Loucy (cell line): ENCODE data around the gene TAB2.

Experiments used
- H2AFZ ChIP-seq: fragments of 200-600 bp; sonication (generic); 2 replicates; pipeline ENCODE4 v1.6.0; 2016; ENCODE audit warnings: antibody characterized with exemption, mild to moderate bottlenecking, low read length, moderate library complexity
- H3F3A ChIP-seq: fragments of 200-600 bp; 2 replicates; pipeline ENCODE4 v1.6.0; 2016; ENCODE audit warnings: antibody characterized with exemption, low read depth, mild to moderate bottlenecking
- H3K27me3 ChIP-seq: fragments of 200-600 bp; sonication (generic); 2 replicates; pipeline ENCODE4 v1.6.1; 2014; ENCODE audit warnings: low read length, mild to moderate bottlenecking; ENCODE audit not compliant: insufficient read depth, poor library complexity, severe bottlenecking
- H3K36me3 ChIP-seq: fragments of 200-600 bp; sonication (generic); 2 replicates; pipeline ENCODE4 v1.6.1; 2016; ENCODE audit warnings: low read length; ENCODE audit not compliant: insufficient read depth
- H3K4me1 ChIP-seq: fragments of 200-600 bp; sonication (generic); 2 replicates; pipeline ENCODE4 v1.5.1; 2014; ENCODE audit warnings: low read length, mild to moderate bottlenecking; ENCODE audit not compliant: insufficient read depth, poor library complexity, severe bottlenecking
- H3K4me2 ChIP-seq: fragments of 200-600 bp; sonication (generic); 2 replicates; pipeline ENCODE4 v1.6.0; 2014; ENCODE audit warnings: antibody characterized with exemption, low read length, low read depth, mild to moderate bottlenecking; ENCODE audit not compliant: poor library complexity, severe bottlenecking
- H3K4me3 ChIP-seq: fragments of 200-600 bp; sonication (generic); 2 replicates; pipeline ENCODE4 v1.5.1; 2014; ENCODE audit warnings: low read length, mild to moderate bottlenecking, mixed read lengths; ENCODE audit not compliant: poor library complexity, severe bottlenecking
- H3K79me2 ChIP-seq: fragments of 200-600 bp; sonication (generic); 2 replicates; pipeline ENCODE4 v1.6.1; 2014; ENCODE audit warnings: low read length; ENCODE audit not compliant: insufficient read depth
- H3K9ac ChIP-seq: fragments of 200-600 bp; sonication (generic); 2 replicates; pipeline ENCODE4 v1.6.0; 2014; ENCODE audit warnings: mild to moderate bottlenecking, low read depth, low read length, moderate library complexity; ENCODE audit not compliant: poor library complexity, severe bottlenecking
- H3K9me2 ChIP-seq: fragments of 200-600 bp; sonication (generic); replicated peaks from 2 replicates; pipeline ENCODE4 v1.6.1; 2016; ENCODE audit warnings: low read depth, low read length, mixed read lengths
- H3K9me3 ChIP-seq: fragments of 200-600 bp; sonication (generic); 2 replicates; pipeline ENCODE4 v1.6.1; 2014; ENCODE audit warnings: mild to moderate bottlenecking, antibody characterized with exemption, low read length, low read depth; ENCODE audit not compliant: insufficient read depth
- H4K20me1 ChIP-seq: fragments of 200-600 bp; sonication (generic); 2 replicates; pipeline ENCODE4 v1.6.0; 2014; ENCODE audit warnings: antibody characterized with exemption, low read length, mild to moderate bottlenecking; ENCODE audit not compliant: insufficient read depth, poor library complexity, severe bottlenecking
- EZH2phosphoT487 ChIP-seq: fragments of 200-600 bp; IDR thresholded peaks from 2 replicates; pipeline ENCODE4 v1.6.1; 2018; ENCODE audit warnings: antibody characterized with exemption, mild to moderate bottlenecking, moderate library complexity, borderline replicate concordance
- TF ChIP-seq, protein P1 (sequence below): fragments of 200-600 bp; sonication (generic); conservative IDR thresholded peaks from 2 replicates; pipeline ENCODE4 v1.5.1; 2014; ENCODE audit warnings: mild to moderate bottlenecking, antibody characterized with exemption, low read length

TAB2 gene

DNA sequence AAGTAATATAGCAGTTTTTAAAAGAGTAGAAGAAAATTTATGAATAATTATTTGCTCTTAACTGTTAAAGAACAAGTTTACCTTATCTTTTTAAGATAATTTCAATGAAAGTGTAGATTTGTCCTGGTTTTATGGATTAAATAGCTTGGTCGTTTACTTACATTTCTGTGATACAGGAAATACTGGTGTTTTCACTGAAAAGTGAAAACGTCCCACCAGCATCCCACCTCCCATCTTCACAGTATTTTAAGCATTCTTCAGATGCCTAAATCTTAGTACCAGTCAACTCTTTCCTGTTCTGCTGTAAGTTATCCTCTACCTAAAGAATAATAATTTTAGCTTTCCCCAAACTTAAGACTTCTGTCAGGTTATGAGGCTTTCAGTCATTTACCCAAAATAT is 5.8 kb downstream of the TAB2 start:
- H4K20me1 ChIP-seq, result peaks cover 98% of the 10 kb centered on the region
- H3F3A ChIP-seq, result 0 out of 2 replicates have a peak, but pooled peaks cover 7% of the 10 kb centered on the region
- H2AFZ ChIP-seq, result no peak overlapping the region
- peak overlapping the region; percentile 0 for H3K9ac ChIP-seq
- H3K9me2 ChIP-seq, result no peaks in the 10 kb centered on the region
- no peaks in the 10 kb centered on the region for H3K27me3 ChIP-seq
- H3K4me3 ChIP-seq, result peak overlapping the region; percentile 85
- H3K9me3 ChIP-seq, result no peaks in the 10 kb centered on the region
- H3K36me3 ChIP-seq, result no peaks in the 10 kb centered on the region
- peak overlapping the region; percentile 94 for H3K4me2 ChIP-seq
- TF ChIP-seq, protein P1, sequence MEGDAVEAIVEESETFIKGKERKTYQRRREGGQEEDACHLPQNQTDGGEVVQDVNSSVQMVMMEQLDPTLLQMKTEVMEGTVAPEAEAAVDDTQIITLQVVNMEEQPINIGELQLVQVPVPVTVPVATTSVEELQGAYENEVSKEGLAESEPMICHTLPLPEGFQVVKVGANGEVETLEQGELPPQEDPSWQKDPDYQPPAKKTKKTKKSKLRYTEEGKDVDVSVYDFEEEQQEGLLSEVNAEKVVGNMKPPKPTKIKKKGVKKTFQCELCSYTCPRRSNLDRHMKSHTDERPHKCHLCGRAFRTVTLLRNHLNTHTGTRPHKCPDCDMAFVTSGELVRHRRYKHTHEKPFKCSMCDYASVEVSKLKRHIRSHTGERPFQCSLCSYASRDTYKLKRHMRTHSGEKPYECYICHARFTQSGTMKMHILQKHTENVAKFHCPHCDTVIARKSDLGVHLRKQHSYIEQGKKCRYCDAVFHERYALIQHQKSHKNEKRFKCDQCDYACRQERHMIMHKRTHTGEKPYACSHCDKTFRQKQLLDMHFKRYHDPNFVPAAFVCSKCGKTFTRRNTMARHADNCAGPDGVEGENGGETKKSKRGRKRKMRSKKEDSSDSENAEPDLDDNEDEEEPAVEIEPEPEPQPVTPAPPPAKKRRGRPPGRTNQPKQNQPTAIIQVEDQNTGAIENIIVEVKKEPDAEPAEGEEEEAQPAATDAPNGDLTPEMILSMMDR, result no peak
- H3K4me1 ChIP-seq, result peaks cover 57% of the 10 kb centered on the region
- peaks cover 100% of the 10 kb centered on the region for H3K79me2 ChIP-seq

DNA sequence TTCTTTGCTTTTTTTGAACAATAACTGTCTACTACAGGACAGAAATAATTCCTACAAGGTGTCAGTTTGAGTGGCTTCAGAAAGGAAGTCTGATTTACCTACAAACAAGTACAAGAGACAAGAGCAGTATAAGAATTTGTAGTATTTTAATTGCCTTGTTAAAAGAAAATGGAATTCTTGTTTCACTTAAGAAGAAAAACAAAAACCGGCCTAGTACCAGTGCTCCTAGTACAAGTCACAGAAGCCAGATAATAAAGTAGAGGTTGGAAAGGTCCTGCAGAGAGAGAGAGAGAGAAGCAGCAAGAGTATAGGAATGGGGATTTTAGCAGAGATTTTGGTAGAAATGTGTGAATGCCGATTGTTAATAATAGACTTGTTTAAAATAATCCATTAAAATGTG is 6.4 kb downstream of the TAB2 start:
- Histone ChIP-seq H3K4me3 (peak overlapping the region; percentile 85), H4K20me1 (peaks cover 98% of the 10 kb centered on the region), H3K9ac (peak overlapping the region; percentile 0), H3K9me3 (no peaks in the 10 kb centered on the region), H3F3A (0 out of 2 replicates have a peak, but pooled peaks cover 7% of the 10 kb centered on the region), H2AFZ (no peak overlapping the region), H3K36me3 (no peaks in the 10 kb centered on the region), H3K9me2 (no peaks in the 10 kb centered on the region), H3K79me2 (peaks cover 100% of the 10 kb centered on the region), H3K4me2 (peak overlapping the region; percentile 94), H3K4me1 (peaks cover 62% of the 10 kb centered on the region), H3K27me3 (no peaks in the 10 kb centered on the region)
- no peak for TF ChIP-seq EZH2phosphoT487
- TF ChIP-seq, protein P1, result no peak

DNA sequence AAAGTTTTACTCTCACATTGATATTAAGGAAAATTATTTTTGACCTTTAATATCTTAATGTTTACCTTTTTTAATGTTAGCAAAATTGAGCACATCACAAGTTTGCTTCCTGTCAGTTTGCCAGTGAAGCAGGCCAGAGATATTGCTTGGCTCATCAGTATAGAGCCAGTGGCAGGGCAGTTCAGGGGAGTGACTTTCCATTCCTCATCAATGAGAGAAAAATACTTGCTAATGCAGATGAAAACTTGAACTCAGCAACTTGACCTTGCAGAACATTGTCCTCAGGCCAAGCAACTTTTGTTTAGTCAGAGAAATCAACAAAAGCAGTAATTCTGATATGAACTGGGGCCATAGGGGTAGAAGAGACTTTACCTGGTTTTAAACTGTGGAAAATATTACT is 6.9 kb downstream of the TAB2 start:
- TF ChIP-seq, protein P1, result no peak
- no peak for TF ChIP-seq EZH2phosphoT487
- H3K9ac ChIP-seq, result no peak overlapping the region
- peaks cover 98% of the 10 kb centered on the region for H4K20me1 ChIP-seq
- H3K4me3 ChIP-seq, result peak overlapping the region; percentile 85
- no peaks in the 10 kb centered on the region for H3K27me3 ChIP-seq
- peaks cover 63% of the 10 kb centered on the region for H3K4me1 ChIP-seq
- H3K9me3 ChIP-seq, result no peaks in the 10 kb centered on the region
- H2AFZ ChIP-seq, result no peak overlapping the region
- H3F3A ChIP-seq, result 0 out of 2 replicates have a peak, but pooled peaks cover 7% of the 10 kb centered on the region
- H3K79me2 ChIP-seq, result peaks cover 100% of the 10 kb centered on the region
- H3K9me2 ChIP-seq, result no peaks in the 10 kb centered on the region
- no peaks in the 10 kb centered on the region for H3K36me3 ChIP-seq
- peak overlapping the region; percentile 45 for H3K4me2 ChIP-seq
